K562 (cell line): ENCODE results near the gene SYNGR1.

Experiments used
- CTCF ChIP-seq, 3 experiments: IDR thresholded peaks in 2 of 3; conservative IDR thresholded peaks in 1 of 3; 2 replicates each; pipeline ENCODE4 v1.5.1; 2011 to 2012; ENCODE audit warnings: low read length in 3 of 3, mild to moderate bottlenecking in 3 of 3, control low read depth in 2 of 3, improper control_type of control experiment in 1 of 3, inconsistent platforms in 1 of 3, low read depth in 1 of 3, mixed read lengths in 1 of 3, moderate library complexity in 1 of 3; ENCODE audit not compliant: insufficient read depth in 2 of 3
- SIN3A ChIP-seq, 2 experiments: fragments of 150-350 bp in 1 of 2; IDR thresholded peaks; 2 replicates each; pipeline ENCODE4 v1.6.1; 2011 to 2016; ENCODE audit warnings: borderline replicate concordance in 2 of 2, low read depth in 2 of 2, low read length in 2 of 2, mild to moderate bottlenecking in 2 of 2, moderate library complexity in 2 of 2; ENCODE audit not compliant: control insufficient read depth in 1 of 2
- TAF1 ChIP-seq: IDR thresholded peaks from 2 replicates; pipeline ENCODE4 v1.6.1; 2011; ENCODE audit warnings: mild to moderate bottlenecking, low read length, moderate library complexity; ENCODE audit not compliant: insufficient read depth, control insufficient read depth, severe bottlenecking; ENCODE audit errors: extremely low read depth
- YY1 ChIP-seq, 3 experiments: IDR thresholded peaks; 2 replicates each; pipeline ENCODE4 v1.6.1; 2011; ENCODE audit warnings: low read length in 2 of 3, mild to moderate bottlenecking in 2 of 3, moderate library complexity in 2 of 3, borderline replicate concordance in 1 of 3, control low read depth in 1 of 3, low read depth in 1 of 3; ENCODE audit not compliant: insufficient read depth in 3 of 3, insufficient replicate concordance in 2 of 3, control insufficient read depth in 1 of 3, insufficient read length in 1 of 3; ENCODE audit errors: extremely low read depth in 1 of 3
- ZKSCAN8 ChIP-seq: fragments of 200-800 bp; sonication (Bioruptor generic); IDR thresholded peaks from 2 replicates; pipeline ENCODE4 v1.6.1; 2016; ENCODE audit warnings: missing genetic modification characterization, missing compliant biosample characterization
- ZNF583 ChIP-seq: fragments of 250-450 bp; sonication (Bioruptor Pico); IDR thresholded peaks from 2 replicates; pipeline ENCODE4 v1.4.0; 2020
- ZSCAN29 ChIP-seq: fragments of 450-650 bp; IDR thresholded peaks from 2 replicates; pipeline ENCODE4 v1.6.1; 2017

- TF ChIP-seq TAF1 (no peak), CTCF (IDR thresholded peaks at IDR 0.05 in 2 of 3, conservative IDR thresholded peaks at IDR 0.05 in 1 of 3; ENCODE audit: insufficient read depth in 2 of 3, low read depth in 1 of 3, low read length in 3 of 3) (no peak), ZSCAN29 (no peak), SIN3A (IDR thresholded peaks at IDR 0.05; ENCODE audit: borderline replicate concordance in 2 of 2, control insufficient read depth in 1 of 2, low read depth in 2 of 2, low read length in 2 of 2) (no peak), YY1 (IDR thresholded peaks at IDR 0.05; ENCODE audit: borderline replicate concordance in 1 of 3, control insufficient read depth in 1 of 3, extremely low read depth in 1 of 3, insufficient read depth in 3 of 3, insufficient read length in 1 of 3, insufficient replicate concordance in 2 of 3, low read depth in 1 of 3, low read length in 2 of 3) (no peak), ZNF583 (no peak), ZKSCAN8 (CRISPR knock-in tag) (no peak)
These were observed 3.6 kb downstream of the SYNGR1 start for GRCh38 chr22:39353346-39353745.
